ENCODE measurements around the gene SMYD3.

GRCh38 chr1:246095443-246095842 lies 411.6 kb downstream of the SMYD3 start:
- TF ChIP-seq TP53 (CRISPR knock-in tag; IDR thresholded peaks at IDR 0.05) (no peak), CTCF (IDR thresholded peaks at IDR 0.05) (no peak)
